Gastroesophageal sphincter (tissue), 4 donors: ENCODE results near the gene FHIT. TPM values are rescaled to one million over a fixed set of nuclear protein-coding genes. Genes with fewer than 3 reads are reported as not detected.

Source experiments
- ATAC-seq: fragments of 150-250 bp; one replicate; pipeline ENCODE4 v1.9.1; 2016; ENCODE audit warnings: mild to moderate bottlenecking, moderate library complexity
- H3K27ac ChIP-seq, 4 donors: fragments of 200-600 bp; sonication (generic) in 3 of 4; 1 replicate in 3 of 4; 2 replicates in 1 of 4; pipeline ENCODE4 v1.5.1; 2016 to 2019
- H3K27me3 ChIP-seq: fragments of 200-600 bp; sonication (generic); one replicate; pipeline ENCODE4 v1.5.1; 2019
- H3K36me3 ChIP-seq, 2 donors: fragments of 200-600 bp; sonication (generic); one replicate each; pipeline ENCODE4 v1.5.1; 2019; ENCODE audit warnings: control low read depth in 1 of 2
- H3K4me1 ChIP-seq, 3 donors: fragments of 200-600 bp; sonication (generic); 1 replicate in 2 of 3; 2 replicates in 1 of 3; pipeline ENCODE4 v1.5.1; 2016 to 2019; ENCODE audit warnings: control low read depth in 2 of 3
- H3K4me3 ChIP-seq, 2 donors: fragments of 200-600 bp; sonication (generic); one replicate each; pipeline ENCODE4 v1.5.1; 2019; ENCODE audit warnings: mild to moderate bottlenecking in 1 of 2, moderate library complexity in 1 of 2
- H3K9me3 ChIP-seq, 3 donors: fragments of 200-600 bp; sonication (generic); one replicate each; pipeline ENCODE4 v1.5.1; 2017 to 2019; ENCODE audit warnings: control low read depth in 2 of 3
- CTCF ChIP-seq, 4 experiments: fragments of 200-600 bp in 2 of 4; fragments of 450-650 bp in 2 of 4; sonication (generic) in 1 of 4; IDR thresholded peaks; one replicate each; pipeline ENCODE4 v1.5.1; 2017 to 2019; ENCODE audit warnings: antibody characterized with exemption in 4 of 4, mild to moderate bottlenecking in 2 of 4, moderate library complexity in 2 of 4
- EP300 ChIP-seq: sonication (generic); formaldehyde crosslinking; IDR thresholded peaks from one replicate; pipeline ENCODE4 v1.6.1; 2017; ENCODE audit warnings: antibody characterized with exemption, mild to moderate bottlenecking
- POLR2A ChIP-seq, 2 donors: fragments of 450-650 bp; IDR thresholded peaks; one replicate each; pipeline ENCODE4 v1.6.1; 2017; ENCODE audit warnings: antibody characterized with exemption in 2 of 2, mild to moderate bottlenecking in 2 of 2, moderate library complexity in 1 of 2
- POLR2AphosphoS5 ChIP-seq: sonication (generic); formaldehyde crosslinking; IDR thresholded peaks from one replicate; pipeline ENCODE4 v1.6.1; 2017; ENCODE audit warnings: antibody characterized with exemption
- WGBS, 2 donors: methylation state at CpG; one replicate each; pipeline ENCODE4 v1.1.5; 2018; ENCODE audit warnings: low coverage in 1 of 2; 5-methylcytosine and 5-hydroxymethylcytosine counted together
- total RNA-seq, 4 donors: library from RNA; depleted of rRNA; stranded (reverse); fragments of >200 nt; gene quantifications; one replicate each; pipeline ENCODE4 v1.1.0, GENCODE V29; 2016

The FHIT gene
- total RNA-seq, 4 donors from 2014 or later, result 1.4 to 7.3 (median 3.9) TPM

GRCh38 chr3:60730371-60730770 lies 520.9 kb downstream of the FHIT start:
- Histone ChIP-seq H3K27me3 (no peaks in the 10 kb centered on the region), H3K27ac (no peak overlapping the region), H3K9me3 (no peaks in the 10 kb centered on the region), H3K36me3 (no peaks in the 10 kb centered on the region), H3K4me1 (no peaks in the 10 kb centered on the region), H3K4me3 (no peak overlapping the region)
- WGBS, 2 donors, result 91 to 100% methylated on average over 6 of the region's 9 CpGs
- TF ChIP-seq CTCF (IDR thresholded peaks at IDR 0.05) (no peak), POLR2A (IDR thresholded peaks at IDR 0.05) (no peak), EP300 (no peak), POLR2AphosphoS5 (no peak)
- no peak for ATAC-seq

GRCh38 chr3:60729056-60729455 lies 522.2 kb downstream of the FHIT start:
- H3K4me3 ChIP-seq, result no peak overlapping the region
- WGBS, 2 donors, result 80 to 100% methylated on average over 3 to 6 of the region's 6 CpGs
- no peak for TF ChIP-seq POLR2A (IDR thresholded peaks at IDR 0.05)
- TF ChIP-seq EP300, result no peak
- TF ChIP-seq CTCF (IDR thresholded peaks at IDR 0.05), result no peak
- TF ChIP-seq POLR2AphosphoS5, result no peak
- no peaks in the 10 kb centered on the region for H3K36me3 ChIP-seq
- H3K9me3 ChIP-seq, result no peaks in the 10 kb centered on the region
- no peak overlapping the region for H3K27ac ChIP-seq
- ATAC-seq, result no peak
- H3K4me1 ChIP-seq, result no peaks in the 10 kb centered on the region
- H3K27me3 ChIP-seq, result no peaks in the 10 kb centered on the region

DNA sequence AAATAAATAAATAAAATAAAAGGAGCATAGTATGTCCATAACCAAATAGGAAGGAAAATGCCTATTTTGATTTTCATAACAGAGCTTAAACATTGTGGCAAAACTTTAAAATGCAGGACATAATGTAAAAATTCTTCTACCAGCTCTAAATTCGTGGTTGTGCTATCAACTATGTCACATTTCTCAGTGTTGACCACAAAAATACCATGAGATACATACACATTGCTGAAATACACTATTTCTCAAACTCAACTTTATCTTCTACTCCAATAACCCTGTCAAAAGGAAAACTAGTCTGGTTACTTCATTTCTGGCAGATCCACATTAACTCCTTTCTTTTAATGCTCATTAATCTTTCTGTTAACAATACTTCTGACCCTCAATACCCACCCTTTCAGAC lies 523.2 kb downstream of the FHIT start:
- no peaks in the 10 kb centered on the region for H3K9me3 ChIP-seq
- ATAC-seq, result no peak
- H3K4me1 ChIP-seq, result no peaks in the 10 kb centered on the region
- 57% methylated on average over 1 of the region's 1 CpG; no CpG with 5 or more reads in 1 of the 2 donors for WGBS, 2 donors
- no peaks in the 10 kb centered on the region for H3K27me3 ChIP-seq
- no peak overlapping the region for H3K27ac ChIP-seq
- H3K36me3 ChIP-seq, result no peaks in the 10 kb centered on the region
- no peak for TF ChIP-seq CTCF (IDR thresholded peaks at IDR 0.05)
- no peak for TF ChIP-seq EP300
- no peak overlapping the region for H3K4me3 ChIP-seq

DNA sequence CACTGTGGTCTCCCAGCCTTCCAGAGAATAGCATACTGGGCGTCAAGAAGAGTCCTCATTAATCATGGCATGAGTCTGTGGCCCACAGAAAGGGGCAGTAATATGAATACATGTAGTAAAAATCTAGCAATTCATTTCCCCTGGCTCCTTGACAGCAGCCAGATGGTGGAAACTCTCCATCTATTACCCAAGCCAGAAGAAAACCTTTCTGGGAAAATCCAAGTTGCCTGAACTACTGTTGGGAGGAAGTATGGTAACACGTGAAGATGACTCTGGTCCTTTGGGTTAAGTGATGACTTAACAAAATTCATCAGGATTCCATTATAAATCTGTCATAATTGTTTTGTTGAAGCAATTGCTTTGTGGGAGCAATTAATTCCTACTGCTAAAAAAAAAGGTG lies 530.5 kb downstream of the FHIT start:
- H3K4me3 ChIP-seq, result no peak overlapping the region
- no peak for ATAC-seq
- H3K36me3 ChIP-seq, result no peaks in the 10 kb centered on the region
- no peaks in the 10 kb centered on the region for H3K9me3 ChIP-seq
- no peak overlapping the region for H3K27ac ChIP-seq
- no peaks in the 10 kb centered on the region for H3K4me1 ChIP-seq
- no peaks in the 10 kb centered on the region for H3K27me3 ChIP-seq
- 47 to 67% methylated on average over 1 to 2 of the region's 2 CpGs for WGBS, 2 donors
- no peak for TF ChIP-seq CTCF (IDR thresholded peaks at IDR 0.05)
- no peak for TF ChIP-seq EP300
- no peak for TF ChIP-seq POLR2AphosphoS5
- TF ChIP-seq POLR2A (IDR thresholded peaks at IDR 0.05), result no peak

GRCh38 chr3:60716573-60716972 lies 534.7 kb downstream of the FHIT start:
- Histone ChIP-seq H3K36me3 (no peaks in the 10 kb centered on the region), H3K4me1 (no peaks in the 10 kb centered on the region), H3K27ac (no peak overlapping the region), H3K9me3 (no peaks in the 10 kb centered on the region), H3K4me3 (no peak overlapping the region), H3K27me3 (no peaks in the 10 kb centered on the region)
- 56 to 72% methylated on average over 3 of the region's 3 CpGs for WGBS, 2 donors
- TF ChIP-seq POLR2A (IDR thresholded peaks at IDR 0.05), result no peak
- no peak for TF ChIP-seq CTCF (IDR thresholded peaks at IDR 0.05)
- TF ChIP-seq POLR2AphosphoS5, result no peak
- no peak for TF ChIP-seq EP300
- ATAC-seq, result no peak
